Measurements from ENCODE around the gene ASTN1.

DNA sequence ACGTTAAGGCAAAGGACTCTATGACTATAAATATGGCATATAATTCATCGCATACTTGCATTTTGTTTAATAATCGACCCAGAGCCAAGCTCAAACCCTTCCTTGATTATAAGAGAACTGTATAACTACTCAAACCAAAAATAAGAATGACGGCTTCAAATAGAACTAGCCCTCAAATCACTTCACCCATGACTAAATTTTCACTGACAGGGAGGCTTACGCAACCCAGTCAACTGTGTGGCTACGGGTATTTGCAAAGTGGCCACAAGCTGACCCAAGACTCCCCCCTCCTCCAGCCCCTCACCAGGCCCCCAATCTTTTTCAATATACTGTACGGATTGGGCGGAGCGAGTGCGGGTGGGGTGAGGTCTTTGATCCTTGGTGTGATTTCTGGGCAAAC, 268.3 kb downstream of the ASTN1 start:
- TF ChIP-seq, protein P1, sequence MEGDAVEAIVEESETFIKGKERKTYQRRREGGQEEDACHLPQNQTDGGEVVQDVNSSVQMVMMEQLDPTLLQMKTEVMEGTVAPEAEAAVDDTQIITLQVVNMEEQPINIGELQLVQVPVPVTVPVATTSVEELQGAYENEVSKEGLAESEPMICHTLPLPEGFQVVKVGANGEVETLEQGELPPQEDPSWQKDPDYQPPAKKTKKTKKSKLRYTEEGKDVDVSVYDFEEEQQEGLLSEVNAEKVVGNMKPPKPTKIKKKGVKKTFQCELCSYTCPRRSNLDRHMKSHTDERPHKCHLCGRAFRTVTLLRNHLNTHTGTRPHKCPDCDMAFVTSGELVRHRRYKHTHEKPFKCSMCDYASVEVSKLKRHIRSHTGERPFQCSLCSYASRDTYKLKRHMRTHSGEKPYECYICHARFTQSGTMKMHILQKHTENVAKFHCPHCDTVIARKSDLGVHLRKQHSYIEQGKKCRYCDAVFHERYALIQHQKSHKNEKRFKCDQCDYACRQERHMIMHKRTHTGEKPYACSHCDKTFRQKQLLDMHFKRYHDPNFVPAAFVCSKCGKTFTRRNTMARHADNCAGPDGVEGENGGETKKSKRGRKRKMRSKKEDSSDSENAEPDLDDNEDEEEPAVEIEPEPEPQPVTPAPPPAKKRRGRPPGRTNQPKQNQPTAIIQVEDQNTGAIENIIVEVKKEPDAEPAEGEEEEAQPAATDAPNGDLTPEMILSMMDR (IDR thresholded peaks at IDR 0.05), result no peak
- TF ChIP-seq POLR2A (IDR thresholded peaks at IDR 0.05), result no peak
